ENCODE results near the gene NUPR2.
A peak's percentile ranks its signal among the peaks of the same experiment; 100 is the strongest.

The NUPR2 gene

DNA sequence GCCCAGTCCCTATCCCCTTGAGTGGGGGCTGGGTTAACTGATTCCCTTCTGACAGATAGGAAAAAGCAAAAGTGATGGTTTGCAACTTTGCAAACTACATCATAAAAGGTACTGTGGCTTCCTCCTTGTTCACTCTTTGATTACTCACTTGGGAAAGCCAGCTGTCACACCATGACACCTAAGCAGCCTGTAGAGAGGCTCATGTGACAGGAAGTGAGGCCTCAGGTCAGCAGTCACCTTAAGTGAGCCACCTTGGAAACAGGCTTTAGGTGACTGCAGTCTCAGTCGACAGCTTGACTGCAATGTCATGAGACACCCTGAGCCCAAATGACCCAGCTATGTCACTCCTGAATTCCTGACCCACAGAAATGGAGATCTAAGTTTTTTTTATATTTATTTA lies 5.6 kb downstream of the NUPR2 start:
- H3K14ac ChIP-seq (ENCODE audit: low read length in 2 of 2): no peak overlapping the region
- no peak overlapping the region for H2BK15ac ChIP-seq (ENCODE audit: low read depth, poor library complexity, severe bottlenecking)
- no peak overlapping the region for H4K8ac ChIP-seq (ENCODE audit: low read length)
- no peaks in the 10 kb centered on the region for H3K79me1 ChIP-seq (replicated peaks; ENCODE audit: low read length, poor library complexity, severe bottlenecking)
- H3K23ac ChIP-seq (ENCODE audit: low read length in 2 of 2): no peak overlapping the region
- H3K4me3 ChIP-seq (ENCODE audit: insufficient read depth in 1 of 2, low read depth in 1 of 2, low read length in 2 of 2): no peak overlapping the region
- no peak overlapping the region for H2BK120ac ChIP-seq (ENCODE audit: low read depth, low read length)
- no peak overlapping the region for H2BK12ac ChIP-seq (ENCODE audit: low read length in 2 of 2)
- H3K27me3 ChIP-seq (ENCODE audit: control insufficient read depth in 1 of 2, insufficient read depth in 1 of 2, low read length in 2 of 2): no peaks in the 10 kb centered on the region
- no peak overlapping the region for H2BK5ac ChIP-seq (ENCODE audit: low read depth, low read length, poor library complexity, severe bottlenecking)
- WGBS: no CpG with 5 or more reads among the region's 1 CpG
- H2AFZ ChIP-seq (ENCODE audit: low read depth, low read length): no peak overlapping the region
- no peak overlapping the region for H3K27ac ChIP-seq (ENCODE audit: low read length, poor library complexity, severe bottlenecking)
- H3K36me3 ChIP-seq (ENCODE audit: control insufficient read depth in 1 of 2, insufficient read depth in 2 of 2, low read depth in 1 of 2, low read length in 2 of 2): no peaks in the 10 kb centered on the region
- H3K9me3 ChIP-seq (ENCODE audit: control insufficient read depth, low read length): no peaks in the 10 kb centered on the region
- no peak overlapping the region for H3K4me2 ChIP-seq (ENCODE audit: low read length, poor library complexity, severe bottlenecking)
- no peak for DNase-seq
- H4K91ac ChIP-seq (ENCODE audit: low read length): no peak overlapping the region
- no peak overlapping the region for H2AK5ac ChIP-seq (ENCODE audit: low read length, severe bottlenecking)
- H3K4ac ChIP-seq (ENCODE audit: low read depth in 1 of 2, low read length in 2 of 2): no peak overlapping the region
- no peak overlapping the region for H3K9ac ChIP-seq (ENCODE audit: low read length)
- H3K4me1 ChIP-seq (ENCODE audit: control insufficient read depth, insufficient read depth, low read depth, low read length): no peaks in the 10 kb centered on the region
- no peak overlapping the region for H3K18ac ChIP-seq (ENCODE audit: low read depth in 1 of 2, low read length in 2 of 2)

DNA sequence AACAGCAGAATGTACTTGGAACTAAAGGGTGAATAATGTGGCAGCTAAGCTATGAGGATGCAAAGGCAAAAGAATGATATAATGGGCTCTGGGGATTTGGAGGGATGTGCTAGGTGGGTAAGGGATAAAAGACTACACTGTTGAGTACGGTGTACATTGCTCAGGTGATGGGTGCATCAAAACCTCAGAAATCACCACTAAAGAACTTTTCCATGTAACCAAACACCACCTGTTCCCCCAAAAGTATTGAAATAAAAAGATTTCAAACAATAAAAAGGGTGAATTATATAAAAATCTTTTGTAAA lies 8.3 kb downstream of the NUPR2 start:
- Histone ChIP-seq H3K4me3 (ENCODE audit: insufficient read depth in 1 of 2, low read depth in 1 of 2, low read length in 2 of 2) (no peak overlapping the region), H2AK5ac (ENCODE audit: low read length, severe bottlenecking) (no peak overlapping the region)

DNA sequence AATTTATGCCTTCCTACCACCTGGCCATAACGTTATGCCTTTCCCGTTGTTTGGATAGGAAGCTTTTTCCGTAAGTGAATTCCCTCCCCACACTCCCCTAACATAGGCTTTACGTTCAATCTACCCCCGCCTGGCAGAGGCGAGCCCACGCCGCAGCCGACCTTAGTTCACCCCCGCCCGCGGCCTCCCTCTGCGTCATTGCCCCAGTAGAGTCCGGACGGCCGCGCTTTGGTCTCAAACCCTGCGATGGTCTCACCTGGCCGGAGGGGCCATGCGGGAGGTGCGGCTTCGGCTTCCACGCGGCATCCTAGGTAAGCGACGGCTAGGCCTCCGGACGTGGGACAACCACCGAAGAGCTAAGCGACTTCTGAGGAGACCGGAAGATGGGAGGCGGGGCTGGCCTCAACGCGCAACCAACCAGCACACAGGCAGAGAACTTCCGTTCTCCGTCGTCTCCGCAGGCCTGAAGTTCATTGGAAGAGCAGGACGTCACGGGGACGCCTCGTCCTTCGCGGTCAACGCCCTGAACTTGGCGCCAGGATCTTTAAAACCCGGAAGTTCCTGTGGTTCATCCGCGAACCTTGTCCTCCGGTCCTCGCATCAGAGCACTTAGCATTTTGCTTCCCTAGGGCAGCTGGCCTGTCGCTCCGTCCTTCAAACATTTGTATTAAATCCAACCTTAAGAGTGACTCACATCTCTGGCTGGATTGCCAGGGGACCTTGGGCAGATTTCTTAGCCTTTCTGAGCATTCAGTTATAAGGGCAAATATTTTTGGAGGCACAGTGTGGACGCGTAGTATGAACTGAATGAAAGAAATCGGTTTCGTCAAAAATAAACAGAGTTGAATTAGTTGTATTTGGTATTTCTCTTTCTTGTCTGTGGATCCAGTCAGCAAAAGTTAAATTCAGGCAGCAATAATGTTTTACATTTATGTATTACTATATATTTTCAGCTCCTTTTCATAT lies 9.8 kb downstream of the NUPR2 start, which contains the start of gene CHCHD2:
Gene CHCHD2 (minus strand): TSS at position 369 of the 966 bp plus-strand sequence. CDS start 63 bp downstream, at position 306.
- Histone ChIP-seq H4K8ac (ENCODE audit: low read length) (peak within 1 kb of the TSS; percentile 24), H3K23ac (ENCODE audit: low read length in 2 of 2) (peak within 1 kb of the TSS in 1 of 2 experiments; percentile 67), H3K14ac (ENCODE audit: low read length in 2 of 2) (peak within 1 kb of the TSS in 1 of 2 experiments; percentile 57), H3K79me1 (replicated peaks; ENCODE audit: low read length, poor library complexity, severe bottlenecking) (no peaks in the 10 kb centered on the region), H3K36me3 (ENCODE audit: control insufficient read depth in 1 of 2, insufficient read depth in 2 of 2, low read depth in 1 of 2, low read length in 2 of 2) (peaks cover 10 to 29% of the 10 kb centered on the region in 2 experiments), H3K18ac (ENCODE audit: low read depth in 1 of 2, low read length in 2 of 2) (peak within 1 kb of the TSS in 1 of 2 experiments; percentile 84), H2BK15ac (ENCODE audit: low read depth, poor library complexity, severe bottlenecking) (no peak within 1 kb of the TSS), H2AK5ac (ENCODE audit: low read length, severe bottlenecking) (no peak within 1 kb of the TSS), H2BK120ac (ENCODE audit: low read depth, low read length) (no peak within 1 kb of the TSS), H2BK5ac (ENCODE audit: low read depth, low read length, poor library complexity, severe bottlenecking) (no peak within 1 kb of the TSS), H3K27me3 (ENCODE audit: control insufficient read depth in 1 of 2, insufficient read depth in 1 of 2, low read length in 2 of 2) (no peaks in the 10 kb centered on the region), H4K91ac (ENCODE audit: low read length) (no peak within 1 kb of the TSS), H3K4me3 (ENCODE audit: insufficient read depth in 1 of 2, low read depth in 1 of 2, low read length in 2 of 2) (peak within 1 kb of the TSS; percentile 75 to 97), H3K27ac (ENCODE audit: low read length, poor library complexity, severe bottlenecking) (peak within 1 kb of the TSS; percentile 22), H3K4ac (ENCODE audit: low read depth in 1 of 2, low read length in 2 of 2) (peak within 1 kb of the TSS in 1 of 2 experiments; percentile 50), H2AFZ (ENCODE audit: low read depth, low read length) (no peak within 1 kb of the TSS), H3K4me1 (ENCODE audit: control insufficient read depth, insufficient read depth, low read depth, low read length) (no peaks in the 10 kb centered on the region), H3K4me2 (ENCODE audit: low read length, poor library complexity, severe bottlenecking) (peak within 1 kb of the TSS; percentile 47), H3K9ac (ENCODE audit: low read length) (peak within 1 kb of the TSS; percentile 100), H2BK12ac (ENCODE audit: low read length in 2 of 2) (no peak within 1 kb of the TSS), H3K9me3 (ENCODE audit: control insufficient read depth, low read length) (no peaks in the 10 kb centered on the region)
- DNase-seq: peak; percentile 95
- WGBS: 54% methylated on average over 51 of the region's 57 CpGs

More for the DNA sequence above, 8.3 kb downstream of the NUPR2 start:
- Histone ChIP-seq H3K18ac (ENCODE audit: low read depth in 1 of 2, low read length in 2 of 2) (no peak overlapping the region), H3K23ac (ENCODE audit: low read length in 2 of 2) (no peak overlapping the region), H3K79me1 (replicated peaks; ENCODE audit: low read length, poor library complexity, severe bottlenecking) (no peaks in the 10 kb centered on the region), H3K9me3 (ENCODE audit: control insufficient read depth, low read length) (no peaks in the 10 kb centered on the region), H2AFZ (ENCODE audit: low read depth, low read length) (no peak overlapping the region), H2BK5ac (ENCODE audit: low read depth, low read length, poor library complexity, severe bottlenecking) (no peak overlapping the region), H3K27ac (ENCODE audit: low read length, poor library complexity, severe bottlenecking) (no peak overlapping the region), H3K27me3 (ENCODE audit: control insufficient read depth in 1 of 2, insufficient read depth in 1 of 2, low read length in 2 of 2) (no peaks in the 10 kb centered on the region), H4K8ac (ENCODE audit: low read length) (no peak overlapping the region), H2BK120ac (ENCODE audit: low read depth, low read length) (no peak overlapping the region), H4K91ac (ENCODE audit: low read length) (no peak overlapping the region), H3K4ac (ENCODE audit: low read depth in 1 of 2, low read length in 2 of 2) (no peak overlapping the region), H3K4me1 (ENCODE audit: control insufficient read depth, insufficient read depth, low read depth, low read length) (no peaks in the 10 kb centered on the region), H3K4me2 (ENCODE audit: low read length, poor library complexity, severe bottlenecking) (no peak overlapping the region), H3K9ac (ENCODE audit: low read length) (no peak overlapping the region), H2BK15ac (ENCODE audit: low read depth, poor library complexity, severe bottlenecking) (no peak overlapping the region), H2BK12ac (ENCODE audit: low read length in 2 of 2) (no peak overlapping the region), H3K36me3 (ENCODE audit: control insufficient read depth in 1 of 2, insufficient read depth in 2 of 2, low read depth in 1 of 2, low read length in 2 of 2) (peaks cover 7 to 13% of the 10 kb centered on the region in 2 experiments), H3K14ac (ENCODE audit: low read length in 2 of 2) (no peak overlapping the region)
- no peak for DNase-seq
- no CpG with 5 or more reads among the region's 1 CpG for WGBS

DNA sequence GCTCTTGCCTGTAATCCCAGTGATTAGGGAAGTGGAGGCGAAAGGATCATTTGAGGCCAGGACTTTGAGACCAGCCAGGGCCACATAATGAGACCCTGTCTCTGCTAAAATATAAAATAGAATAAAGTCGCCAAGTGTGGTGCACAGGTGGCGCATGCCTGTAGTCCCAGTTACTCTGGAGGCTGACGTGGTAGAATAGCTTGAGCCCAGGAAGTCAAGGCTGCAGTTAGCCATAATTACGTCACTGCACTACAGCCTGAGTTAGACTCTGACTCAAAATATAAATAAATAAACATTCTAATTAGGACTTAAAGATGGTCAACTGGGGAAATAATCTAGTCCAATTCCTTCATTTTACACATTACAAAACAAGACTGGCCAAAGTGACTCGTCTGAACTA lies 10.7 kb downstream of the NUPR2 start:
- H3K4me3 ChIP-seq (ENCODE audit: insufficient read depth in 1 of 2, low read depth in 1 of 2, low read length in 2 of 2): peak overlapping the region in 1 of 2 experiments; percentile 97
- peak overlapping the region; percentile 47 for H3K4me2 ChIP-seq (ENCODE audit: low read length, poor library complexity, severe bottlenecking)
- no peak overlapping the region for H4K91ac ChIP-seq (ENCODE audit: low read length)
- H3K23ac ChIP-seq (ENCODE audit: low read length in 2 of 2): no peak overlapping the region
- no peaks in the 10 kb centered on the region for H3K4me1 ChIP-seq (ENCODE audit: control insufficient read depth, insufficient read depth, low read depth, low read length)
- 72% methylated on average over 5 of the region's 6 CpGs for WGBS
- H2BK120ac ChIP-seq (ENCODE audit: low read depth, low read length): no peak overlapping the region
- H3K9me3 ChIP-seq (ENCODE audit: control insufficient read depth, low read length): no peaks in the 10 kb centered on the region
- no peak overlapping the region for H3K14ac ChIP-seq (ENCODE audit: low read length in 2 of 2)
- no peak overlapping the region for H2AK5ac ChIP-seq (ENCODE audit: low read length, severe bottlenecking)
- peaks cover 10 to 37% of the 10 kb centered on the region in 2 experiments for H3K36me3 ChIP-seq (ENCODE audit: control insufficient read depth in 1 of 2, insufficient read depth in 2 of 2, low read depth in 1 of 2, low read length in 2 of 2)
- H3K18ac ChIP-seq (ENCODE audit: low read depth in 1 of 2, low read length in 2 of 2): no peak overlapping the region
- H3K27ac ChIP-seq (ENCODE audit: low read length, poor library complexity, severe bottlenecking): no peak overlapping the region
- DNase-seq: peak; percentile 81
- no peak overlapping the region for H2BK5ac ChIP-seq (ENCODE audit: low read depth, low read length, poor library complexity, severe bottlenecking)
- no peak overlapping the region for H4K8ac ChIP-seq (ENCODE audit: low read length)
- H3K27me3 ChIP-seq (ENCODE audit: control insufficient read depth in 1 of 2, insufficient read depth in 1 of 2, low read length in 2 of 2): no peaks in the 10 kb centered on the region
- no peak overlapping the region for H3K4ac ChIP-seq (ENCODE audit: low read depth in 1 of 2, low read length in 2 of 2)
- peak overlapping the region; percentile 100 for H3K9ac ChIP-seq (ENCODE audit: low read length)
- no peaks in the 10 kb centered on the region for H3K79me1 ChIP-seq (replicated peaks; ENCODE audit: low read length, poor library complexity, severe bottlenecking)
- H2AFZ ChIP-seq (ENCODE audit: low read depth, low read length): no peak overlapping the region
- H2BK15ac ChIP-seq (ENCODE audit: low read depth, poor library complexity, severe bottlenecking): no peak overlapping the region
- no peak overlapping the region for H2BK12ac ChIP-seq (ENCODE audit: low read length in 2 of 2)

Measured in mesenchymal stem cell (in vitro differentiated cells and primary cell).